Heart right ventricle (tissue), 16 donors: ENCODE measurements around the gene MYO18B. TPM values are rescaled to one million over a fixed set of nuclear protein-coding genes. Genes with fewer than 3 reads are reported as not detected.

Experiments used
- ATAC-seq, 8 donors: fragments of 200-7000 bp; cut with Tn5 transposase; one replicate each; pipeline ENCODE4 v1.9.1; 2020; ENCODE audit warnings: mild to moderate bottlenecking in 8 of 8, moderate library complexity in 8 of 8, moderate number of reproducible peaks in 1 of 8
- DNase-seq, 2 donors: peaks; one replicate each; pipeline ENCODE4 v3.0.0-alpha.2; 2020
- H3K27ac ChIP-seq, 10 donors: fragments of 200-600 bp; sonication (generic) in 2 of 10; one replicate each; pipeline versions ENCODE4 v1.5.0 to v1.8.0; 2020 to 2022; ENCODE audit warnings: mild to moderate bottlenecking in 3 of 10
- H3K27me3 ChIP-seq, 7 donors: fragments of 200-600 bp; one replicate each; pipeline ENCODE4 v1.8.0; 2021 to 2022; ENCODE audit warnings: mild to moderate bottlenecking in 2 of 7
- H3K36me3 ChIP-seq, 9 donors: fragments of 200-600 bp; sonication (generic) in 1 of 9; one replicate each; pipeline versions ENCODE4 v1.5.0 to v1.8.0; 2020 to 2022; ENCODE audit warnings: mild to moderate bottlenecking in 2 of 9
- H3K4me1 ChIP-seq, 9 donors: fragments of 200-600 bp; sonication (generic) in 1 of 9; one replicate each; pipeline versions ENCODE4 v1.5.0 to v1.8.0; 2020 to 2022; ENCODE audit warnings: mild to moderate bottlenecking in 4 of 9
- H3K4me3 ChIP-seq, 10 donors: fragments of 200-600 bp; sonication (generic) in 2 of 10; one replicate each; pipeline versions ENCODE4 v1.5.0 to v1.8.0; 2020 to 2022; ENCODE audit warnings: mild to moderate bottlenecking in 7 of 10, moderate library complexity in 2 of 10
- H3K9me3 ChIP-seq, 11 donors: fragments of 200-600 bp in 10 of 11; sonication (generic) in 2 of 11; one replicate each; pipeline versions ENCODE4 v1.5.0 to v1.8.0; 2013 to 2022; ENCODE audit warnings: mild to moderate bottlenecking in 2 of 11, control low read depth in 1 of 11, moderate library complexity in 1 of 11
- CTCF ChIP-seq, 9 donors: fragments of 200-600 bp; sonication (generic) in 2 of 9; IDR thresholded peaks; one replicate each; pipeline versions ENCODE4 v1.5.0 to v1.8.0; 2021 to 2022; ENCODE audit warnings: antibody characterized with exemption in 9 of 9, mild to moderate bottlenecking in 5 of 9, moderate library complexity in 1 of 9
- WGBS, 2 donors: extraction: QIAGEN DNeasy Blood & Tissue Kit; methylation state at CpG; one replicate each; pipeline ENCODE4 v1.1.7; 2013; ENCODE audit warnings: inconsistent platforms in 1 of 2; 5-methylcytosine and 5-hydroxymethylcytosine counted together
- intact Hi-C, 10 donors: fragments of 100-400 bp; cut with DNase I; formaldehyde crosslinking; loops; one replicate each; pipeline versions ENCODE4 v1.11.1 to v1.14.2; 2022
- polyA plus RNA-seq, 2 donors: library from polyadenylated mRNA; stranded (reverse); fragments of 200-250 nt; gene quantifications; one replicate each; pipeline ENCODE4 v1.2.3, GENCODE V29; 2013
- total RNA-seq, 10 donors: library from RNA; stranded (reverse); fragmentation: NEBNext Ultra II Directional in 3 of 10; extraction: Animal tissue kit (Norgen Biotek cat#: 25700) in 3 of 10; gene quantifications; one replicate each; pipeline versions ENCODE4 v1.2.1 to v1.2.4, GENCODE V29; 2021 to 2023
- donor health status: Arrhythmogenic right ventricular cardiomyopathy.
- donor health status: ischemic (EF 13 %, LVEDD 7.1; RV severe dilation, severe dysfunction).
- donor health status: healthy with polysubstance abuse.
- donor health status: DM: no; HTN: yes; CAD: no.
- donor health status: DM: no; HTN: no; CAD: no.
- donor health status: ischemic (EF 25% LVEDD 6.9; RV normal size, moderate dysfunction).
- donor health status: ischemic (EF 25% LVEDD 5.7; RV mildly dilated, moderate dysfunction).
- donor health status: healthy.
- donor health status: DM: yes; HTN: yes; CAD: no.
- donor health status: Ischemic cardiomyopathy.
- donor health status: ischemic (EF 35%, LVEDD 5.7; RV mildly dilated, moderate dysfunction).
- donor health status: nonischemic (EF 11% LVEDD 7.7; RV severe dilation, severe dysfunction).
- donor health status: DM: yes; HTN: yes; CAD: no.
- donor health status: PGD.
- donor health status: ischemic (EF 29% LVEDD 5.4; RV normal size, mild dysfunction).
- donor health status: nonischemic (EF 23%, LVEDD 6.1; RV moderate dilation, normal function).

MYO18B gene
- total and polyA plus RNA-seq, 12 donors = 111 to 407 (median 210) TPM

DNA sequence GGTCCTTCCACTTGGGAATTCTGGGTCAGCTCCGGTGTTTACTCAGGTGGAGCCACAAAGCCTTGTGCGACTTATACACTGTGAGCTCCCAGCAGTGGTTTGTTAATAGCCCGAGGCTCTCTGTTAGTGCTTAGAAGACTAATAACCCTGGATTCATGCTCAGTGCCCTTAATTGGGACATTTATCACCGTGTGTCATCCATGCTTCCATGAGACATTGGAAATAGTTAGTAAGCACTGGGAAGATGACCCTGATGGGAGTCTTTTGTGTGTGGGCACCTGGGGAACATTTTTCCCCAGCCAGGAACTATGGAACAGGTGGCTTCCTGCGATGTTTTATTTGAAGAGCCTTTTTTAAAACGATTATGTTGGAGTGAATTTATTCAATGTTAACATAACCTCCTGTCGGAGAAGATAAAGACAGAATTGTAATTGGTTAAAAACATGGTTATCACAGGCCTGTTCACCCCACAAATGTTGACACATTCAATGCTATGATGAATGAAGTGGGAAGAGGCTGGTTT lies 188.9 kb downstream of the MYO18B start:
- Histone ChIP-seq H3K9me3 (no peaks in the 10 kb centered on the region), H3K4me3 (no peak overlapping the region), H3K27me3 (peaks cover 0 to 6% (median 0%) of the 10 kb centered on the region in 7 donors), H3K36me3 (peaks cover 0 to 45% (median 0%) of the 10 kb centered on the region in 9 donors), H3K4me1 (peaks cover 0 to 5% (median 0%) of the 10 kb centered on the region in 9 donors), H3K27ac (no peak overlapping the region)
- intact Hi-C loops = loop anchor here in 1 of 10 donors (10.0 kb wide), 1 partner anchor 56 kb away; no protein-coding TSS in a partner anchor
- TF ChIP-seq CTCF (IDR thresholded peaks at IDR 0.05) = no peak
- 70 to 75% methylated on average over 7 of the region's 7 CpGs for WGBS, 2 donors
- peak in 1 of 8 donors; percentile 25 for ATAC-seq
- no peak for DNase-seq

- no peak for TF ChIP-seq CTCF (IDR thresholded peaks at IDR 0.05)
- intact Hi-C loops = loop anchor here in 1 of 10 donors (10.0 kb wide), 1 partner anchor 58 kb away; no protein-coding TSS in a partner anchor
- Histone ChIP-seq H3K36me3 (peaks cover 0 to 49% (median 0%) of the 10 kb centered on the region in 9 donors), H3K27me3 (peaks cover 0 to 4% (median 0%) of the 10 kb centered on the region in 7 donors), H3K27ac (no peak overlapping the region), H3K4me1 (peaks cover 0 to 5% (median 0%) of the 10 kb centered on the region in 9 donors), H3K9me3 (no peaks in the 10 kb centered on the region), H3K4me3 (no peak overlapping the region)
- no peak for DNase-seq
- no peak for ATAC-seq
- 83 to 86% methylated on average over 3 of the region's 3 CpGs for WGBS, 2 donors
Observed at GRCh38 chr22:25933158-25933788, 191.3 kb downstream of the MYO18B start.

DNA sequence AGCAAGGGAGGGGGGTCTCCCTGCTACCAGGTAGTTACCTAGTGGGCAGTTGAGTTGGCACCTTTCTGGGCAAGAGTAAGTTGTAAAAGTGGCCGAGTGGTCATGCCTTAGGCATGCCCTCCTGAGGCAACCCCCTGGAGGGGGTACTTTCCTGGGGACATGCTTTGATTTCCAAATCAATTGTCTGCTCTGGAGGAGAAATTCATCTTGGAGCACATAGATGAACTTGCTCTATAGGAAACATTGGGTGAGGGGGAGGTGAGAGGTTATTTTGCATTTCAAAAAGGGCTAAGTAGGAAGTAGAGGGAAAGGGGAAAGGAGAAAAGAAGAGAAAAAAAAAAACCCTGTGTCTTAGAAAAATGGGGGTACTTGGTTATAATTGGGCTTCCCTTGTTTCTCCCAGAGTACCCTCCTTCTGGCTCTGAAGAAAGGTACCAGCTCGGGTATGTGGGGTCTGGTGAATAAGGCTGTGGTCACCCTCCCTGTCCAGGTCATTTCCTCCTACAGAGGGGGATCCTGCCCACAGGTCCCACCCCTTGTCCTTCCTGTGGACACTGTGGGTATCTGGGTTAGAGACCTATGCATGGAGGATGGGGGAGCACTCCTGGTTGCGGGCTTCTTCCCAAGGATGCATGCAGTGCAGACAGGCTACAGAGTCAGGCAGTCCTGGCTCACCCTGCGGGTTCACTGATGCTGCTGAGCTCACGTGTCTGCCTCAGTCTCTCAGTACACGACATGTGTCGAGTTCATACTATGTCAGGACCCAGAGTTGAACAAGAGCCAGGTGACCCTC lies 193.5 kb downstream of the MYO18B start:
- no peaks in the 10 kb centered on the region for H3K4me1 ChIP-seq
- H3K9me3 ChIP-seq = no peaks in the 10 kb centered on the region
- H3K27me3 ChIP-seq = peaks cover 0 to 4% (median 0%) of the 10 kb centered on the region in 7 donors
- intact Hi-C loops = loop anchor here in 1 of 10 donors (10.0 kb wide), 1 partner anchor 61 kb away; no protein-coding TSS in a partner anchor
- TF ChIP-seq CTCF (IDR thresholded peaks at IDR 0.05) = no peak
- H3K36me3 ChIP-seq = peaks cover 0 to 51% (median 0%) of the 10 kb centered on the region in 9 donors
- ATAC-seq = peak in 4 of 8 donors; percentile 20 to 41 (median 36)
- H3K27ac ChIP-seq = no peak overlapping the region
- no peak overlapping the region for H3K4me3 ChIP-seq
- 62 to 65% methylated on average over 7 of the region's 7 CpGs for WGBS, 2 donors
- DNase-seq = no peak

GRCh38 chr22:25938151-25938550 lies 196.2 kb downstream of the MYO18B start:
- no peak for DNase-seq
- TF ChIP-seq CTCF (IDR thresholded peaks at IDR 0.05) = no peak
- no peak overlapping the region for H3K27ac ChIP-seq
- ATAC-seq = no peak
- peaks cover 0 to 24% (median 19%) of the 10 kb centered on the region in 9 donors for H3K4me1 ChIP-seq
- no peak overlapping the region for H3K4me3 ChIP-seq
- intact Hi-C loops = loop anchor here in 1 of 10 donors (10.0 kb wide), 1 partner anchor 63 kb away; no protein-coding TSS in a partner anchor
- WGBS, 2 donors = 51 to 88% methylated on average over 1 of the region's 1 CpG
- H3K9me3 ChIP-seq = no peaks in the 10 kb centered on the region
- H3K36me3 ChIP-seq = peaks cover 0 to 45% (median 0%) of the 10 kb centered on the region in 9 donors
- peaks cover 0 to 4% (median 0%) of the 10 kb centered on the region in 7 donors for H3K27me3 ChIP-seq
